ENCODE data around the gene RPS2.

The RPS2 gene

DNA sequence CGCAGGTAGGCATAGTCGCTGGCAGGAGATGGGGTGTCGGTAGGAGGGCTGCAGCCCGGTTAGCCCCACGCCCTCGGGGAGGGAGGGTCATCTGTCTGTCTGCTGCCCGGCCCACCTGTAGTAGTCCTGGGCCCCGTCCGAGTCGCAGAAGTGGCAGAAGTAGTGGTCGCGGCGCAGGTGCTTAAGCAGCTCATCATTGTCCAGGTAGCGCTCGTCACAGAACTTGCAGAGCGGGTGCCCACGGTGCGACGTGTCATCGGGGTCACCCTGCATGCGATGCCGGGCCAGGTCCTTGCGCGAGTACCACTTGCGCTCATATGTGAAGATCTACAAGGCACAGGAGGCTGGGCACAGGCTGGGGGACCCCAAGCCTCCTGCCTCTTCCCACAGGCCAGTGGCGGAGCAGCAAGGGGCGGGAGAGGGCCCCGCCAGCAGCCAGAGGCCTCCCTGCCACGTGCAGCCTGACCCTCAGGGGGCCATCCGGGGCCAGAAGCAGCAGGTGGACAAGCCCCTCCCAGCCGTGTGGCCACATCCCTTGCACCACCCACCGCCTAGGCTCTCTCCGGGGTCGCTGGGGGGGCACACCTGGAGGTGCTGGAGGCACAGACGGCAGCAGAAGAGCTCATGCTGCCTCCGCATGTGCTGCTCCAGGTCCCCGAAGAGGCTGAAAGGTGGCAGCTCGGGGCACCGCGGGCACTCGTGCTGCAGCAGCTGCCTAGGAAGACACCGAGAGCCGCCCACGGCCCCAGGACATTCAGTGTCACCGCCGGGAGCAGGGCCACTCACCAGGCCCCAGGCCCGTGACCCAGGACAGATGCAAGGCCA lies 38.0 kb upstream of the RPS2 start:
- H3K27ac Mint-ChIP-seq, result no peak overlapping the region
- H3K4me1 Mint-ChIP-seq (ENCODE audit: low read depth), result peaks cover 27% of the 10 kb centered on the region
- H3K4me3 Mint-ChIP-seq, result no peak overlapping the region
- H3K9me3 Mint-ChIP-seq, result no peaks in the 10 kb centered on the region
- H3K27me3 Mint-ChIP-seq, result no peaks in the 10 kb centered on the region
- H3K36me3 Mint-ChIP-seq (ENCODE audit: low read depth), result peaks cover 21% of the 10 kb centered on the region

DNA sequence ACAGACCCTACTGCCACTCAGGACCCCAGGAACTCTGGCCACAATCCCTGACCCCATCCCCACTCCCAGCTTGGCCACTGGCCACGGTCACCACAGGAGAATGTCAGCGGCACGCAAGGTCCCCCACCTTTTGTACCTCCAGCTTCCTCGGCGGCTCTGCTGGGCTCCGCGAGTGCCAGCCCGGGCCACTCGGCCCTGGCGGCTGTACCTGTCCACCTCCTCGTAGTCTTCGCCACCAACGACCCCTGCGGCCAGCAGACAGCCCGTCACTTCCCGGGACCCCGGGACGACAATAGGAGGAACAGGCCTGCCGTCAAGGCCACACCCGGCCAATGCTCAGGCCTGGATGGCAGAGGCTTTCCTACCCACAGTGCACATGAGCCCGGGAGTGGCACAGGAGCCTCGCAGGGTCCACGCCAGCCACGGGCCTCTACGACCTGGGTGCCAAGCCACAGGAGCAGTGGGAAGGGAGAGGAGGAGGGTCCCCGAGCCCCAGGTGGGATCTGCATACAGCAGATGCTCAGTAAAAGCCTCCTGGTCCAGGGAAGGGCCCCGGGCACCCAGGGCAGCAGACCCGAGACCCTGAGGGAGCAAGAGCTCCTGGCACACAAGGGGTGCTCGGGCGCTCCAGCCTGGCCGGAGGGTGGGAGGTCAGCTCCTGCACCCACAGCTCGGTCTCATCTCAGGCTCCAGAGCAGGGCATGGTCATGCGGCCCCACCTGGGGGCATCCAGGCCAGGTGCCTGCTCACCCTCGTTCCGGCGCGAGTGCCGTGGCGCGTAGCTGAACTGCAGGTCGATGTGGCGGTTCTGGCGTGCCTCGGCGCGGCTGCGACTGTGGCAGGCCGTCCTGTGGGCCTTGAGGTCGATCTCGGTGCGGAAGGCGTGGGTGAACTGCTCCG lies 37.1 kb upstream of the RPS2 start:
- Mint-ChIP-seq H3K27ac (no peak overlapping the region), H3K36me3 (ENCODE audit: low read depth) (peaks cover 24% of the 10 kb centered on the region), H3K9me3 (no peaks in the 10 kb centered on the region), H3K27me3 (no peaks in the 10 kb centered on the region), H3K4me3 (no peak overlapping the region), H3K4me1 (ENCODE audit: low read depth) (peaks cover 23% of the 10 kb centered on the region)

DNA sequence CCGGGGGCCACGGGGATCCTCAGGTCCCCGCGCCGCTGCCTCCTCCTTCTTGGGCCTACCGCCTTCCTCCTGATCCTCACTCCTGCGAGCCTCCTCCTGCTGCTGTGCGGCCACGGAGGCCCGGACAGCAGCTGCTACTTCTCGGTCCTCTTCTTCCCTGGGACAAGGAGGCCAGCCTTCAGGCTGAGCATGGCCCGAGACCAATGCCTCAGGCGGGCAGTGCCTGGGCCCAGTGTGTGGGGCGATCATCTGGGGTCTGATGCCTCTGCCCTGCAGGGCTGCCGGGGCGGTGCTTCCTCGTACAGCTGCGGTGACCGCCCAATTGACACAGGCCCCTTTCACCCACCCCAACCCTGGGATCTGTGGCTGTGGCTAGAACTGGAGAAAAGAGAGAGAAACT lies 36.4 kb upstream of the RPS2 start:
- Mint-ChIP-seq H3K4me3 (no peak overlapping the region), H3K27me3 (no peaks in the 10 kb centered on the region), H3K36me3 (ENCODE audit: low read depth) (peaks cover 23% of the 10 kb centered on the region), H3K4me1 (ENCODE audit: low read depth) (peaks cover 21% of the 10 kb centered on the region), H3K27ac (no peak overlapping the region), H3K9me3 (no peaks in the 10 kb centered on the region)

DNA sequence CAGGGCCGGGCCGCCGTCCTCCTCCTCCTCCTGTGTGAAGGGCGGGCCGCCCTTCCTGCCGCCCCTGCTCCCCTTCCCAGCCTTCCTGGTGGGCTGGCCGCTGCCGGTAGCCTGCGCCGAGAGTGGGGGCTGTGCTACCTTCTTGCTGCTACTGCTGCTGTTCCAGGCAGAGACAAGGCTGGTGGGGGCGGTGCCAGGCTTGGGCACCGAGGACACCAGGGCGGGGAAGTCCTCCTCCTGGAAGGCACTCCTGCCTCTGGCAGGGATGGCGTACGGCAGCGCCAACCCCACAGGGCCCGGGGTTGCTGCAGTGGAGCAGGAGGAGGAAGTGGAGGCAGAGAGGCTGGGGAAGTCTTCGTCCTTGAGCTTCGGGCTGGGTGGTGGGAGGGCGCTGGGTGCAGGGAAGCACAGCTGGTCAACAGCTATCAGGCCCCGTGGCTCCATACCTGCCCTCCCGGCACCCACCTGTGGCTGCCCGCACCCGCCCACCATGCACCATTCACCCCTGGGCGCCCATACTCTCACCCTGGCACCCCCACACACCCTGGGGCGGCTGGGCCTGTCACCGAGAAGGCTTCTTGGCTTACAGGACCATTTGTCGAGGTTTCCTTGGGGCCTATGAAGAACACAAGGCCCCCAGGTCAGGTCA lies 35.4 kb upstream of the RPS2 start:
- no peaks in the 10 kb centered on the region for H3K9me3 Mint-ChIP-seq
- H3K4me3 Mint-ChIP-seq, result no peak overlapping the region
- H3K4me1 Mint-ChIP-seq (ENCODE audit: low read depth), result peaks cover 10% of the 10 kb centered on the region
- H3K36me3 Mint-ChIP-seq (ENCODE audit: low read depth), result peaks cover 25% of the 10 kb centered on the region
- no peaks in the 10 kb centered on the region for H3K27me3 Mint-ChIP-seq
- H3K27ac Mint-ChIP-seq, result no peak overlapping the region

DNA sequence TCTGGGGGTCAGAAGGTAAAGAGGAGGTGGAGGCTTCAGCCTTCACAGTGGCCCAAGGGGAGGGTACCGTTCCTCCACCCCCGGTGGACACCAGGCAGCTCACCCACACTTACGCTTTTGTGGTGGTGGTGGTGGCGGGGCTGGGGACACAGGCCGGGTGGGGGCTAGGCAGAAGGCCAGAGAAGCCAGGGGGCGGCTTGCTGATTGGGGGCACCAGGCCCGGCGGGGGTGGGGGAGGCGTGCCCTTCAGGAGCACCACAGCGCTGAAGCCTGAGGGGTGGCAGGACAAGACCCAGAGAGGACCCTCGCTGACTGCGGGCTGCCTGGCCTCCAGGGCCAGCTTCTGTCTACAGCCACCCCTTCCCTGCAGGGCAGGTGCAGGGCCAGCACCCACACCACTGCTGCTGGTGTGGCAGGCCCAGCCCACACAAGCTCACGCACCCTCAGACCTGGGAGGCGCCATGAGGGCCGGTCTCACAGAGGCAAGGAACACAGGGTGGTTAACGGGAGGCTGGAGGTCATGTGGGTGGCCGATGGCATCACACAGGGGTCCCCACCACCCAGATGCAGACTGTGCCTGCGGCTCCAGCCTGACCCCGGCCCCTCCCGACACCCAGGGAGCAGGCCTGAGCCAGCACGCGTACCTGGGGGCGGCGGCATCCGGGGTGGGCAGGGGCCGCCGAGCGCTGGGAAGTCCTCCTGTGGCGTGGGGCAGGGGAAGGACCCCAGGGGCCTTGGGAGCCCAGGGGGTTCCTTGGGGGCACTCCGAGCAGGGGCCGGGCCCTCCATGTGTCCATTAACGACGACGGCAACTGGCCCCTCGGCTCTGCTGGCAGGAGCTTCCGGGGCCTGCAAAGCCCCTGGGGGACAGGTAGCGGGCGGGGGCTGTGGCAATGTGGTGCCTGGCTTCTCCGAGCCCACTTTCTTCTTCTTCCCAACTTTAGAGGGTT lies 34.5 kb upstream of the RPS2 start:
- H3K4me1 Mint-ChIP-seq (ENCODE audit: low read depth), result peaks cover 9% of the 10 kb centered on the region
- peaks cover 25% of the 10 kb centered on the region for H3K36me3 Mint-ChIP-seq (ENCODE audit: low read depth)
- no peaks in the 10 kb centered on the region for H3K27me3 Mint-ChIP-seq
- H3K4me3 Mint-ChIP-seq, result no peak overlapping the region
- H3K27ac Mint-ChIP-seq, result no peak overlapping the region
- H3K9me3 Mint-ChIP-seq, result no peaks in the 10 kb centered on the region

DNA sequence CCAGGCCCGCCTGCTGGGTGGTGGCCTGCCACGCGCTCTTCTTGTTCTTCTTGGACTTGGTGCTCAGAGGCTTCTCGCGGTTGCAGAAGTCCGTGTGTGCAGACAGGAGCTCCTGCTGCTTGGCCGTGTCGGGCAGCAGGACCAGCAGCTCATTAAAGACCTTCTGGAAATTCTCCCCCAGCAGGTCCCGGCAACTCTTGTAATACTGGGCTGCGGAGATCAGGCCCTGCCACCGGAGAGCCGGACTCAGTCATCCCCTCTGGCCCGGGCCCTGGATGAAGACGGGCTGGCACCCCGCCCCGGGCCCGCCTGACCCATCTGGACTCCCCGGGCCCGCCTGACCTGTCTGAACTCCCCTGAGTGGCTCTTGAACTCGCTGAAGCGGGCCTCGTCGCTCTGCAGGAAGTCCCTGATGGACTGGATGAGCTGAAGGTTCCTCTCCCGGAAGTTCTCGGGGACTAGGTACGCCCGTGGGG lies 33.8 kb upstream of the RPS2 start:
- H3K9me3 Mint-ChIP-seq, result no peaks in the 10 kb centered on the region
- H3K27ac Mint-ChIP-seq, result no peak overlapping the region
- H3K4me1 Mint-ChIP-seq (ENCODE audit: low read depth), result peaks cover 14% of the 10 kb centered on the region
- H3K27me3 Mint-ChIP-seq, result no peaks in the 10 kb centered on the region
- peaks cover 25% of the 10 kb centered on the region for H3K36me3 Mint-ChIP-seq (ENCODE audit: low read depth)
- no peak overlapping the region for H3K4me3 Mint-ChIP-seq

DNA sequence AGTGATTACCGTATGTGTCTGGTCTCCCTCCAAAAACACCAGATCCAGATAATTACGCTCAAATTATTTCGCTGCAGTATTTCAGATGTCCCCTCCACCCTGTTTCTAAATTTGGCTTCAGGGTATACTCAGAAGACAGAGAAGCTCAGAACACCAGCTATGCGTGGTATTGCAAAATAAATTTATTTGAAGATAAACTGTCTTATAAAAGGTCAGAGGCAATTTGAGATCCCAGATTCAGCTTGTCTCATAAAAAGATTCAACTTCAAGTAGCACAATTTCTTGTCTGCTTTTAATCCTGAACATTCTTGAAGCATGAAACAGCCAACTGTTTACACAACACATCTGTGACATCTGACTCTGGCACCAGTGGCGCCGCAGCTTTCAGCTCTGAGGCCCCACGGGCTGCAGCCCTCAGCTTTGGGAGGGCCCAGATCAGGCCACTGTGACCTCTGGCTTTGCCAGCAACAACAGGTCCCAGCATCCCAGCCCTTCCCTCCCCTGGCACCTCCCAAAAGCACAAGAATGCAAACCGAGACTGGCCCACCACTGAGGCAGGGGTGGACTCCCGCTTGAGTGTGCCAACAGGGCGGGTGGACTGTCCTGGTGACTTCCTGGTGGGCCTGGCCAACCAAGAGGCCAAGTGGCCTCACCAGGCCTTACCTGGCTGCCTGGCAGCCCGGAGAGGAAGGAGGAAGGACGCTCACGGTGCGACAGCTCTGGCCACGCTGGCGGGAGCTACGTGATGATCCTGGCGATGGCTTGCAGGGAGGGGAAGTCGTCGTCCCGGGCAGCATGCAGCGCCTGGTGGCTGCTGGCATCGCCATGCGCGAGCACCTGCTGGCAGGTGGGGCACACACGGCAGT lies 33.1 kb upstream of the RPS2 start:
- Mint-ChIP-seq H3K4me1 (ENCODE audit: low read depth) (peaks cover 14% of the 10 kb centered on the region), H3K27ac (peak overlapping the region; percentile 52), H3K4me3 (no peak overlapping the region), H3K36me3 (ENCODE audit: low read depth) (peaks cover 25% of the 10 kb centered on the region), H3K27me3 (no peaks in the 10 kb centered on the region), H3K9me3 (no peaks in the 10 kb centered on the region)

DNA sequence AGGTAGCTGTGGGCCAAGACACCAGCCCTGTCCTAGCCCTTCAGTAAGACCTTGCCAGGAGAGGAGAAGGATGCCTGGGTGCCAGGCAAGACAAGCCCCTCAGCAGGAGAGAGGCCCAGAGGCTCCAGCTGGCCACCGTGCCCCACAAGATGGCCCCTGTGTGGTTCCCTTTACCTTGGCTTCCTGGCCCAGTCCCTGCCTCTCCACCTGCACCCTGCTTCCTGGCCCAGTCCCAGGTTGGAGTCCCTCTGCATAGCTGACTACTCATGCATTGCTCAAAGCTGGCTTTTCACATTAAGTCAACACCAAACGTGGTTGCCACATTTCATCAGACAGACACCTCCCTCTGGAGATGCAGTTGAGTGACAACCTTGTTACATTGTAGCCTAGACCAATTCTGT lies 29.1 kb upstream of the RPS2 start:
- H3K27ac Mint-ChIP-seq, result no peak overlapping the region
- peaks cover 17% of the 10 kb centered on the region for H3K36me3 Mint-ChIP-seq (ENCODE audit: low read depth)
- H3K4me1 Mint-ChIP-seq (ENCODE audit: low read depth), result peaks cover 31% of the 10 kb centered on the region
- peak overlapping the region; percentile 35 for H3K4me3 Mint-ChIP-seq
- H3K9me3 Mint-ChIP-seq, result no peaks in the 10 kb centered on the region
- peaks cover 10% of the 10 kb centered on the region for H3K27me3 Mint-ChIP-seq

DNA sequence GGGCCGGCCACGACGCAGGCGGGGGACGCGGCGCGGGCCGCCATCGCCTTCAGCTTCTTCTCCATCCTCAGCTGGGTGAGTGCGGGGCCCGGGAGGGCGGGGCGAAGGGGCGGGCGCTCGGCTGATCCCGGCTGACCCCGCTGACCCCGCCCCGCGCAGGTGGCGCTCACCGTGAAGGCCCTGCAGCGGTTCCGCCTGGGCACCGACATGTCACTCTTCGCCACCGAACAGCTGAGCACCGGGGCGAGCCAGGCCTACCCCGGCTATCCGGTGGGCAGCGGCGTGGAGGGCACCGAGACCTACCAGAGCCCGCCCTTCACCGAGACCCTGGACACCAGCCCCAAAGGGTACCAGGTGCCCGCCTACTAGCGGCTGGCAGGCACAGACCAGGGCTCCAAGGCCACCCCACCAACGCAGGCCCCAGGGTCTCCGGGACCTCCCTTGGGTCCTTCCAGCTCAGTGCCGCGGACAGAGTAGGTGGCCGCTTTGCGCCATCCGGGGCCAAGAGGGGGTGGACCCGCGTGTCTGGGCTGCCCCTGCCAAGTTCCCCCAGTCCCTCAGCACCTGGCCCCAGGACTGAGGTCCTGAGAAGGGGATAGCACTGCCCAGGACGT lies 28.2 kb upstream of the RPS2 start:
- Mint-ChIP-seq H3K36me3 (ENCODE audit: low read depth) (peaks cover 10% of the 10 kb centered on the region), H3K4me1 (ENCODE audit: low read depth) (peaks cover 31% of the 10 kb centered on the region), H3K27me3 (peaks cover 16% of the 10 kb centered on the region), H3K9me3 (no peaks in the 10 kb centered on the region), H3K4me3 (no peak overlapping the region), H3K27ac (no peak overlapping the region)

DNA sequence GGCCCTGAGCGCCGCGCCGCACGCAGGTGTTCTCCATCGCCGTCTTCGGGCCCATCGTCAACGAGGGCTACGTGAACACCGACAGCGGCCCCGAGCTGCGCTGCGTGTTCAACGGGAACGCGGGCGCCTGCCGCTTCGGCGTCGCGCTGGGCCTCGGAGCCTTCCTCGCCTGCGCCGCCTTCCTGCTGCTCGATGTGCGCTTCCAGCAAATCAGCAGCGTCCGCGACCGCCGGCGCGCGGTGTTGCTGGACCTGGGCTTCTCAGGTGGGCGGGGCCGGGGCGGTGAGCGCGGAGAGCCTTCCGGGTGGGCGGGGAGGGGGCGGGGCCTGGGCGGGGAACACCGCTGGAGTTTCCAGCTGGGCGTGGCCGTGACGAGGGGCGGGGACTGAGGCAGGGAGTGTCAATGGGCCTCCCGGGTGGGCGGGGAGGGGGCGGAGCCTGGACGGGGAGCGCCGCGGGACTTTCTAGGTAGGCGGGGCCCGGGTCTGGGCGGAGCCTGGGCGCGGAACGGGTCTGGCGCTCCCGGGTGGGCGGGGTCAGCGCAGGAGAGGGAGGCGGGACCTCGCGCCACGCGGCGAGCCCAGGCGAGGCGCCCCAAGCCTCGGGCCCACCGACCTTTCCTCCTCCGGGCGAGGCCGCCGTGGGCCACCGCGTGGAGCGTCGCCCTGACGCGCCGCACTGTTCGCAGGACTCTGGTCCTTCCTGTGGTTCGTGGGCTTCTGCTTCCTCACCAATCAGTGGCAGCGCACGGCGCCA lies 27.5 kb upstream of the RPS2 start:
- H3K36me3 Mint-ChIP-seq (ENCODE audit: low read depth), result peaks cover 5% of the 10 kb centered on the region
- no peaks in the 10 kb centered on the region for H3K9me3 Mint-ChIP-seq
- H3K27ac Mint-ChIP-seq, result no peak overlapping the region
- H3K27me3 Mint-ChIP-seq, result peaks cover 17% of the 10 kb centered on the region
- H3K4me3 Mint-ChIP-seq, result peak overlapping the region; percentile 23
- H3K4me1 Mint-ChIP-seq (ENCODE audit: low read depth), result peaks cover 26% of the 10 kb centered on the region

DNA sequence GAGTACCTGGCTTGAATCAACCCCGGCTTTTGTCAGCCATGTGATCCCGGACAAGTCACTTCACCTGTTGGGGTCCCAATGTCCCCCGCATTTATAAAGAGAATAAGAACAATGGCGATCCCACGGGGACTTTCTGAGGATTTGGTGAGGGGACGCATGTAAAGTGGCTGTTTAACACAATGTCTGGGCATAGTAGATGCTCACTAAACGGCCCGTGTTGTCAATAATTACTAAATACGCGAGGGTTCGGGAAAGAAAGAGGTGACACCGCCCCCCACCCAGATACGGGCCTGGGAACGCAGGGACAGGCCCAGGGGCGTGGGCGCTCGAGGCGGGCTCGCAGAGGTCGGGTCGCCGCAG lies 26.9 kb upstream of the RPS2 start:
- Mint-ChIP-seq H3K27ac (peak overlapping the region; percentile 78), H3K4me1 (ENCODE audit: low read depth) (peaks cover 24% of the 10 kb centered on the region), H3K27me3 (peaks cover 17% of the 10 kb centered on the region), H3K4me3 (peak overlapping the region; percentile 66), H3K36me3 (ENCODE audit: low read depth) (peaks cover 7% of the 10 kb centered on the region), H3K9me3 (no peaks in the 10 kb centered on the region)

DNA sequence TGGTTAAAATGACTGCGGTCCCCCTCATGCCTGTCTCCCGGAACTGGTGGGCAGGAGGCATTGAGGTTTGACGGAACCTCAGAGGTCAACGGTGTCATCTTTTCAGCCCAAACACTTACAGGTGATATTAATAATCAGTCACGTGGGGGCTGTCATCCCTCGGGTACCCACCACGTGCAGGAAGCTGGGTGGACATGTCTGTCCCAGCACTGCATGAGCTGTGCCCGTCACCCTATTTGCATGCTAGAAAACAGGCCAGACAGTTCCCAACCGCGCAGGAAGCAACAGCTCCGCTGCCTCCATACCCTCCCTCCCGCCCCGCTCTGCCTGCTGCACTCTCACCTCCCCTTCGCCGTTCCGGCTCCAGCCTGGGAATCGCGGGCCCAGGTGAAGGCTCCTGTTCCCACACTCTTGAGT lies 26.5 kb upstream of the RPS2 start:
- peak overlapping the region; percentile 66 for H3K4me3 Mint-ChIP-seq
- H3K36me3 Mint-ChIP-seq (ENCODE audit: low read depth), result peaks cover 11% of the 10 kb centered on the region
- H3K9me3 Mint-ChIP-seq, result no peaks in the 10 kb centered on the region
- H3K4me1 Mint-ChIP-seq (ENCODE audit: low read depth), result peaks cover 23% of the 10 kb centered on the region
- peaks cover 17% of the 10 kb centered on the region for H3K27me3 Mint-ChIP-seq
- peak overlapping the region; percentile 78 for H3K27ac Mint-ChIP-seq
